Suprapubic skin (tissue), 4 donors: ENCODE measurements around the gene GNB5. TPM values are rescaled to one million over a fixed set of nuclear protein-coding genes. Genes with fewer than 3 reads are reported as not detected.
A peak's percentile ranks its signal among the peaks of the same experiment; 100 is the strongest.
"Not testable (repeated sequence)": the region's sequence is repeated elsewhere in the genome, so short reads cannot be mapped to it uniquely, and the experiment has no call there.

Experiments used
- DNase-seq, 2 donors: peaks; one replicate each; pipeline ENCODE4 v3.0.0-alpha.2; 2019; ENCODE audit warnings: low spot score in 2 of 2
- H3K27ac ChIP-seq: fragments of 200-600 bp; sonication (generic); one replicate; pipeline ENCODE4 v1.5.1; 2019
- H3K27me3 ChIP-seq: fragments of 200-600 bp; sonication (generic); one replicate; pipeline ENCODE4 v1.5.1; 2019
- H3K36me3 ChIP-seq: fragments of 200-600 bp; sonication (generic); one replicate; pipeline ENCODE4 v1.5.1; 2019
- H3K4me1 ChIP-seq: fragments of 200-600 bp; sonication (generic); one replicate; pipeline ENCODE4 v1.5.1; 2019
- H3K4me3 ChIP-seq: fragments of 200-600 bp; sonication (generic); one replicate; pipeline ENCODE4 v1.5.1; 2019; ENCODE audit warnings: mild to moderate bottlenecking
- H3K9me3 ChIP-seq: fragments of 200-600 bp; sonication (generic); one replicate; pipeline ENCODE4 v1.5.1; 2019
- EP300 ChIP-seq: sonication (generic); formaldehyde crosslinking; IDR thresholded peaks from one replicate; pipeline ENCODE4 v1.6.1; 2017; ENCODE audit warnings: antibody characterized with exemption
- POLR2A ChIP-seq, 2 donors: fragments of 450-650 bp; IDR thresholded peaks; one replicate each; pipeline ENCODE4 v1.6.1; 2017; ENCODE audit warnings: antibody characterized with exemption in 2 of 2, mild to moderate bottlenecking in 2 of 2, moderate library complexity in 2 of 2
- POLR2AphosphoS5 ChIP-seq, 3 donors: sonication (generic); formaldehyde crosslinking; IDR thresholded peaks; one replicate each; pipeline ENCODE4 v1.6.1; 2017; ENCODE audit warnings: antibody characterized with exemption in 3 of 3
- WGBS: methylation state at CpG from one replicate; pipeline ENCODE4 v1.1.5; 2018; 5-methylcytosine and 5-hydroxymethylcytosine counted together
- total RNA-seq, 4 donors: library from RNA; depleted of rRNA; stranded (reverse); fragments of >200 nt; gene quantifications; one replicate each; pipeline ENCODE4 v1.1.0, GENCODE V29; 2016
- TF ChIP-seq, protein P1 (sequence below), 2 donors: fragments of 200-600 bp in 1 of 2; fragments of 450-650 bp in 1 of 2; sonication (generic) in 1 of 2; IDR thresholded peaks; one replicate each; pipeline ENCODE4 v1.5.1; 2016 to 2019; ENCODE audit warnings: antibody characterized with exemption in 2 of 2, mild to moderate bottlenecking in 1 of 2, moderate library complexity in 1 of 2

Gene GNB5
- total RNA-seq, 4 donors from 2014 or later = 17.1 to 30.8 (median 24.9) TPM

DNA sequence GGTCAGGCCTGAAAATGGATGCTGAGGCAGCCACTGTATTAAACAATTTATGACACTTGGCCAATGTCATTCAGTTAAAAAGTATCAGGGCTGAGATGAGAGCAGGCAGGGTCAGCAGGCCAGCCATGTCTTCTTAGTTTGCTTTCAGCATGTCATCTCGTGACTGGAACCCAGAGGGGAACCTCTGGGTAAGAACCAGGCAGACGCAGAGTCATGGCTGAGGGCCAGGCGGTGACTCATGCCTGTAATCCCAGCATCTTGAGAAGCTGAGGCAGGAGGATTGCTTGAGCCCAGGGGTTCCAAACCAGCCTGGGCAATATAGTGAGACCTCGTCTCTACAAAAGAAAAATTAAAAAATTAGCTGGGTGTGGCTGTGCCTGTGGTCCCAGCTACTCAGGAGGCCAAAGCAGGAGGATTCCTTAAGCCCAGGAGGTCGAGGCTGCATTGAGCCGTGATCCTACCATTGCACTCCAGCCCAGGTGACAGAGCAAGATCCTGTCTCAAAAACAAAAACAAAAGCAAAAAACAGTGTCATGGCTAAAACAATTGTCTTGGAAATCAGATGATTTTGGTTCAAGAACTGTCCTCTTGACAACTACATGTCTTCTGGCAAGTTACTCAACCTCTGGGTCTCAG is 90.3 kb downstream of the GNB5 start:
- Histone ChIP-seq H3K27ac (no peak overlapping the region), H3K9me3 (no peaks in the 10 kb centered on the region), H3K36me3 (no peaks in the 10 kb centered on the region), H3K4me1 (peaks cover 37% of the 10 kb centered on the region), H3K27me3 (no peaks in the 10 kb centered on the region), H3K4me3 (no peak overlapping the region)
- 43% methylated on average over 6 of the region's 6 CpGs for WGBS
- peak; percentile 91 to 93 for DNase-seq
- TF ChIP-seq, protein P1, sequence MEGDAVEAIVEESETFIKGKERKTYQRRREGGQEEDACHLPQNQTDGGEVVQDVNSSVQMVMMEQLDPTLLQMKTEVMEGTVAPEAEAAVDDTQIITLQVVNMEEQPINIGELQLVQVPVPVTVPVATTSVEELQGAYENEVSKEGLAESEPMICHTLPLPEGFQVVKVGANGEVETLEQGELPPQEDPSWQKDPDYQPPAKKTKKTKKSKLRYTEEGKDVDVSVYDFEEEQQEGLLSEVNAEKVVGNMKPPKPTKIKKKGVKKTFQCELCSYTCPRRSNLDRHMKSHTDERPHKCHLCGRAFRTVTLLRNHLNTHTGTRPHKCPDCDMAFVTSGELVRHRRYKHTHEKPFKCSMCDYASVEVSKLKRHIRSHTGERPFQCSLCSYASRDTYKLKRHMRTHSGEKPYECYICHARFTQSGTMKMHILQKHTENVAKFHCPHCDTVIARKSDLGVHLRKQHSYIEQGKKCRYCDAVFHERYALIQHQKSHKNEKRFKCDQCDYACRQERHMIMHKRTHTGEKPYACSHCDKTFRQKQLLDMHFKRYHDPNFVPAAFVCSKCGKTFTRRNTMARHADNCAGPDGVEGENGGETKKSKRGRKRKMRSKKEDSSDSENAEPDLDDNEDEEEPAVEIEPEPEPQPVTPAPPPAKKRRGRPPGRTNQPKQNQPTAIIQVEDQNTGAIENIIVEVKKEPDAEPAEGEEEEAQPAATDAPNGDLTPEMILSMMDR (IDR thresholded peaks at IDR 0.05) = no peak
- TF ChIP-seq POLR2AphosphoS5 (IDR thresholded peaks at IDR 0.05) = no peak

DNA sequence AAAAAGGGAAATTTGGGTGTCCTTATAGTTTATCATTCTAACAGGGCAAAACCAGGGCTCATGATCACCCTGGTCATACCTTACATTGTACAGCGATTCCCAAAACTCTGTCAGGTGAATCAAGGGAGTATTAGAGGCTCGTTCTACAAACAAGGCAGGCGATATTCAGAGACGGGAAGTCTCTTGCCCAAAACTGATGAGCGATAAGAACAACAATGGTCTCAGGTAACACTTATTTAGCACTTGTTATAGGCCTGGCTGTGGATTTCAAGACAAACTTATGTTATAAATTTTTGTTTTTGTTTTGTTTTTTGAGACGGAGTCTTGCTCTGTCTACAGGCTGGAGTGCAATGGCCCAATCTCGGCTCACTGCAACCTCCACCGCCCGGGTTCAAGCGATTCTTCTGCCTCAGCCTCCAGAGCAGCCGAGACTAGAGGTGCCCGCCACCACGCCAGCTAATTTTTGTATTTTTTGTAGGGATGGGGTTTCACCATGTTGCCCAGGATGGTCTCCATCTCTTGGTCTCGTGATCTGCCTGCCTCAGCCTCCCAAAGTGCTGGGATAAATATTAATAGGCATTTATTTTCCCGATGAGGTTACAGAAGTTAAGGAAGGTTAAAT is 91.4 kb downstream of the GNB5 start:
- 95% methylated on average over 15 of the region's 15 CpGs for WGBS
- peaks cover 37% of the 10 kb centered on the region for H3K4me1 ChIP-seq
- H3K36me3 ChIP-seq = no peaks in the 10 kb centered on the region
- no peak overlapping the region for H3K4me3 ChIP-seq
- no peaks in the 10 kb centered on the region for H3K27me3 ChIP-seq
- no peaks in the 10 kb centered on the region for H3K9me3 ChIP-seq
- H3K27ac ChIP-seq = no peak overlapping the region
- no peak for DNase-seq
- TF ChIP-seq EP300 = no peak
- TF ChIP-seq, protein P1 (IDR thresholded peaks at IDR 0.05) = no peak

DNA sequence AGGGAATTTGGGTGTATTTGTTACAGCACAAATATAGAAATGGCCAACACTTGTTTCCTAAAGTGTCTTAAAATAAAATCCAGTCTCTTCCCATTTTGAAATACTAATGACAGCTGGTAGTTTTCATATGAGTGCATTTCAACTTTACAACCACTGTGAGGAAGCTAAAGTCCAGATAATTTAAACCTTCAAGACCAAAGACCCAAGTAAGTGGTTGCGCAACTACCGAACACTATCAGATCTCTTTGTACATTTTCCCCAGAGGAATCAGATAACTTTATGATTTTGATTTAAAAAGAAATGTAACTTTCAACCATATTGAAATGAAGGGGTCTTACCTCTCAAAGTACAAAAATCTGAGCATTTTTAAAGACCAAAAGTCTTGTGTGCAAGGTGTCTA is 92.9 kb downstream of the GNB5 start:
- DNase-seq = no peak
- no peak overlapping the region for H3K27ac ChIP-seq
- H3K9me3 ChIP-seq = no peaks in the 10 kb centered on the region
- WGBS = 90% methylated on average over 2 of the region's 2 CpGs
- no peaks in the 10 kb centered on the region for H3K36me3 ChIP-seq
- H3K27me3 ChIP-seq = no peaks in the 10 kb centered on the region
- TF ChIP-seq POLR2AphosphoS5 (IDR thresholded peaks at IDR 0.05) (no peak), POLR2A (IDR thresholded peaks at IDR 0.05) (no peak), EP300 (no peak)
- TF ChIP-seq, protein P1 (IDR thresholded peaks at IDR 0.05) = no peak
- H3K4me3 ChIP-seq = no peak overlapping the region
- H3K4me1 ChIP-seq = peaks cover 42% of the 10 kb centered on the region

DNA sequence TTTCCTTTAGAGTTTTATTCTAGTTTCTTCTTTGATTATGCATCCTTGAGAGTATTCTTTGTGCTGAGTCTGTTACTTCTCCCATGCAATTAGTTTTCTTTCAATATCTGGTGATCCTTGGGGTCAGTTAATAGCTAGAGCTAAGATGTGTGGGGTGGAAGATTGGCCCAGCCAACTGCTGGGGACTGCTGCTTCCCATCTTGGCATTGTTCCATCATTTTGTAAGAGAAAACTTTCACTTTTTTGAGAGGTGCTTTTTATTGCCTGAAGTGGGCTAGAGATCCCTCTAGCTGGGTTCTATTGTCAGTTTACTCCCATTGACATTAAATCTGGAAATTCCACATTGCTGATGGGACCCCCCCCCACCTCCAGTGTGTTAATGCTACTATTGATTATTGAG is 94.0 kb downstream of the GNB5 start:
- no peak overlapping the region for H3K27ac ChIP-seq
- H3K9me3 ChIP-seq = no peaks in the 10 kb centered on the region
- no peak for DNase-seq
- H3K4me3 ChIP-seq = no peak overlapping the region
- no peaks in the 10 kb centered on the region for H3K36me3 ChIP-seq
- H3K27me3 ChIP-seq = no peaks in the 10 kb centered on the region
- peaks cover 40% of the 10 kb centered on the region for H3K4me1 ChIP-seq
- TF ChIP-seq EP300 (no peak), POLR2A (IDR thresholded peaks at IDR 0.05) (no peak), POLR2AphosphoS5 (IDR thresholded peaks at IDR 0.05) (no peak)
- TF ChIP-seq, protein P1 (IDR thresholded peaks at IDR 0.05) = no peak

DNA sequence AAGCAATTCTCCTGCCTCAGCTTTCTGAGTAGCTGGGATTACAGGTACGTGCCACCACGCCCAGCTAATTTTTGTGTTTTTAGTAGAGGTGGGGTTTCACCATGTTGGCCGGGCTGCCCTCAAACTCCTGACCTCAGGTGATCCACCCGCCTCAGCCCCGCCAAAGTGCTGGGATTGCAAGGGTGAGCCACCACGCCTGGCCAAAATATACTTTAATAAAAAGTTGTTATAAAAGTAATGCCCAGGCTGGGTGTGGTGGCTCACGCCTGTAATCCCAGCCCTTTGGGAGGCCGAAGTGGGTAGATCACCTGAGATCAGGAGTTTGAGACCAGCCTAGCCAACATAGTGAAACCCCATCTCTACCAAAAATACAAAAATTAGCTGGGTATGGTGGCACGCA is 94.7 kb downstream of the GNB5 start:
- Histone ChIP-seq H3K4me1 (peaks cover 37% of the 10 kb centered on the region), H3K27ac (peak overlapping the region; percentile 92)
- WGBS = 76% methylated on average over 9 of the region's 9 CpGs
- H3K9me3 ChIP-seq, H3K4me3 ChIP-seq, H3K27me3 ChIP-seq, H3K36me3 ChIP-seq: not testable (repeated sequence)
- peak in 1 of 2 donors; percentile 70 for DNase-seq
